Liver (tissue), 3 donors: ENCODE results near the gene BEX1.
"Not testable (repeated sequence)": the region's sequence is repeated elsewhere in the genome, so short reads cannot be mapped to it uniquely, and the experiment has no call there.

ENCODE experiments used
- CTCF ChIP-seq: fragments of 150-350 bp; IDR thresholded peaks from 2 replicates; pipeline ENCODE4 v1.5.1; 2017; ENCODE audit warnings: improper control_type of control experiment, low read depth, low read length; ENCODE audit not compliant: missing input control
- TAF1 ChIP-seq: conservative IDR thresholded peaks from 2 replicates; pipeline ENCODE4 v1.6.1; 2016; ENCODE audit warnings: antibody characterized with exemption, mild to moderate bottlenecking
- YY1 ChIP-seq: IDR thresholded peaks from 2 replicates; pipeline ENCODE4 v1.6.1; 2016; ENCODE audit warnings: antibody characterized with exemption, mild to moderate bottlenecking
- donor health status: healthy.
- donor health status: healthy.

- TF ChIP-seq CTCF, TAF1, YY1: not testable (repeated sequence)
Observed at GRCh38 chrX:103109497-103109896, 45.5 kb upstream of the BEX1 start.
